Measurements from ENCODE around the gene PLEKHM3.

- TF ChIP-seq YY1 (IDR thresholded peaks at IDR 0.05; ENCODE audit: insufficient read depth, insufficient read length): no peak
- no peak for TF ChIP-seq ZNF274 (IDR thresholded peaks at IDR 0.05; ENCODE audit: low read depth, low read length)
- no peak for TF ChIP-seq SUZ12 (IDR thresholded peaks at IDR 0.05; ENCODE audit: extremely low read depth, insufficient read depth, insufficient read length)
Observed at GRCh38 chr2:207847807-207848544, 177.4 kb downstream of the PLEKHM3 start.
